Caco-2 (cell line): Measurements from ENCODE around the gene GNG10. TPM values are rescaled to one million over a fixed set of nuclear protein-coding genes. Genes with fewer than 3 reads are reported as not detected.

Experiments used
- BruUV-seq: library from RNA; stranded (reverse); fragments of 400-500 nt; replicated peaks from 2 replicates; lab custom pipeline; 2021; lab: Mats Ljungman, UMichigan
- CTCF ChIA-PET: fragments of 300-600 bp; sonication (Branson Sonifier 250); formaldehyde crosslinking; loops from one replicate; lab custom pipeline; 2022; ENCODE audit warnings: antibody characterized with exemption; lab: Charles Lee
- POLR2A ChIA-PET: fragments of 300-600 bp; sonication (Branson Sonifier 250); formaldehyde crosslinking; loops from one replicate; lab custom pipeline; 2022; ENCODE audit warnings: antibody characterized with exemption; lab: Charles Lee
- DNase-seq, 2 experiments: peaks; one replicate each; pipeline versions ENCODE4 v3.0.0 to v3.0.0-alpha.2; 2020 to 2022
- H3K27me3 ChIP-seq: replicated peaks from 2 replicates; pipeline ENCODE4 v1.6.0; 2011; ENCODE audit warnings: low read length; ENCODE audit not compliant: control insufficient read depth, insufficient read depth
- H3K36me3 ChIP-seq: 2 replicates; pipeline ENCODE4 v1.5.1; 2011; ENCODE audit warnings: low read length; ENCODE audit not compliant: control insufficient read depth, insufficient read depth
- H3K4me1 ChIP-seq: fragments of 250-450 bp; sonication (Bioruptor Pico); 2 replicates; pipeline ENCODE4 v1.5.1; 2020; ENCODE audit warnings: mild to moderate bottlenecking
- H3K4me3 ChIP-seq: 2 replicates; pipeline ENCODE4 v1.5.1; 2011; ENCODE audit warnings: low read depth, mild to moderate bottlenecking, control low read depth, low read length
- H3K9me3 ChIP-seq: fragments of 250-450 bp; sonication (Bioruptor Pico); 2 replicates; pipeline ENCODE4 v1.5.1; 2020; ENCODE audit warnings: mild to moderate bottlenecking, moderate library complexity
- H3K27ac Mint-ChIP-seq: one replicate; pipeline ENCODE4 v1.8.0; 2022; ENCODE audit warnings: mixed read lengths; ENCODE audit not compliant: unreplicated experiment
- H3K27me3 Mint-ChIP-seq: one replicate; pipeline ENCODE4 v1.8.0; 2022; ENCODE audit warnings: mixed read lengths; ENCODE audit not compliant: insufficient read depth, unreplicated experiment
- H3K36me3 Mint-ChIP-seq: one replicate; pipeline ENCODE4 v1.8.0; 2022; ENCODE audit warnings: mild to moderate bottlenecking, mixed read lengths; ENCODE audit not compliant: insufficient read depth, unreplicated experiment
- H3K4me1 Mint-ChIP-seq: one replicate; pipeline ENCODE4 v1.8.0; 2022; ENCODE audit warnings: low read depth, mixed read lengths; ENCODE audit not compliant: unreplicated experiment
- H3K4me3 Mint-ChIP-seq: one replicate; pipeline ENCODE4 v1.8.0; 2022; ENCODE audit warnings: mild to moderate bottlenecking, moderate library complexity, mixed read lengths; ENCODE audit not compliant: unreplicated experiment
- H3K9me3 Mint-ChIP-seq: one replicate; pipeline ENCODE4 v1.8.0; 2022; ENCODE audit warnings: mixed read lengths; ENCODE audit not compliant: unreplicated experiment
- intact Hi-C: fragments of 100-400 bp; cut with micrococcal nuclease; formaldehyde crosslinking; loops from one replicate; pipeline ENCODE4 v1.10.0; 2022; ENCODE audit not compliant: unreplicated experiment
- total RNA-seq: library from RNA; stranded (reverse); gene quantifications from 2 replicates; pipeline ENCODE4 v1.2.3, GENCODE V29; 2022
- TF ChIP-seq, protein P1 (sequence below), 2 experiments: fragments of 200-600 bp in 1 of 2; IDR thresholded peaks; 1 replicate in 1 of 2; 2 replicates in 1 of 2; pipeline versions ENCODE4 v1.5.1 to v1.8.0; 2011 to 2022; ENCODE audit warnings: antibody characterized with exemption in 1 of 2, control low read depth in 1 of 2, inconsistent platforms in 1 of 2, low read depth in 1 of 2, low read length in 1 of 2, mild to moderate bottlenecking in 1 of 2, moderate library complexity in 1 of 2; ENCODE audit not compliant: insufficient read depth in 1 of 2, severe bottlenecking in 1 of 2, unreplicated experiment in 1 of 2

The GNG10 gene
- total RNA-seq, 1 experiment from 2014 or later, result 54.0 TPM

GRCh38 chr9:111676116-111676515, 14.7 kb downstream of the GNG10 start:
- POLR2A ChIA-PET, result no interaction called here
- no peak overlapping the region for H3K4me3 Mint-ChIP-seq
- intact Hi-C loops, result no loop called here
- CTCF ChIA-PET, result no interaction called here
- Histone ChIP-seq H3K4me3 (no peak overlapping the region), H3K27me3 (no peaks in the 10 kb centered on the region), H3K4me1 (no peaks in the 10 kb centered on the region), H3K36me3 (0 out of 2 replicates have a peak, but pooled peaks cover 2% of the 10 kb centered on the region), H3K9me3 (no peaks in the 10 kb centered on the region)
- H3K9me3 Mint-ChIP-seq, result no peaks in the 10 kb centered on the region
- TF ChIP-seq, protein P1, sequence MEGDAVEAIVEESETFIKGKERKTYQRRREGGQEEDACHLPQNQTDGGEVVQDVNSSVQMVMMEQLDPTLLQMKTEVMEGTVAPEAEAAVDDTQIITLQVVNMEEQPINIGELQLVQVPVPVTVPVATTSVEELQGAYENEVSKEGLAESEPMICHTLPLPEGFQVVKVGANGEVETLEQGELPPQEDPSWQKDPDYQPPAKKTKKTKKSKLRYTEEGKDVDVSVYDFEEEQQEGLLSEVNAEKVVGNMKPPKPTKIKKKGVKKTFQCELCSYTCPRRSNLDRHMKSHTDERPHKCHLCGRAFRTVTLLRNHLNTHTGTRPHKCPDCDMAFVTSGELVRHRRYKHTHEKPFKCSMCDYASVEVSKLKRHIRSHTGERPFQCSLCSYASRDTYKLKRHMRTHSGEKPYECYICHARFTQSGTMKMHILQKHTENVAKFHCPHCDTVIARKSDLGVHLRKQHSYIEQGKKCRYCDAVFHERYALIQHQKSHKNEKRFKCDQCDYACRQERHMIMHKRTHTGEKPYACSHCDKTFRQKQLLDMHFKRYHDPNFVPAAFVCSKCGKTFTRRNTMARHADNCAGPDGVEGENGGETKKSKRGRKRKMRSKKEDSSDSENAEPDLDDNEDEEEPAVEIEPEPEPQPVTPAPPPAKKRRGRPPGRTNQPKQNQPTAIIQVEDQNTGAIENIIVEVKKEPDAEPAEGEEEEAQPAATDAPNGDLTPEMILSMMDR (IDR thresholded peaks at IDR 0.05; ENCODE audit: insufficient read depth in 1 of 2, low read depth in 1 of 2, low read length in 1 of 2, severe bottlenecking in 1 of 2, unreplicated experiment in 1 of 2), result no peak
- H3K36me3 Mint-ChIP-seq, result peaks cover 13% of the 10 kb centered on the region
- H3K27ac Mint-ChIP-seq, result no peak overlapping the region
- H3K27me3 Mint-ChIP-seq, result no peaks in the 10 kb centered on the region
- no peak for DNase-seq
- no TSS peak for BruUV-seq
- H3K4me1 Mint-ChIP-seq, result no peaks in the 10 kb centered on the region

- 0 out of 2 replicates have a peak, but pooled peaks cover 2% of the 10 kb centered on the region for H3K36me3 ChIP-seq
- H3K27me3 Mint-ChIP-seq, result no peaks in the 10 kb centered on the region
- no TSS peak for BruUV-seq
- ChIA-PET CTCF (no interaction called here), POLR2A (no interaction called here)
- DNase-seq, result peak in 1 of 2 experiments; percentile 19
- H3K9me3 Mint-ChIP-seq, result no peaks in the 10 kb centered on the region
- H3K27me3 ChIP-seq, result no peaks in the 10 kb centered on the region
- intact Hi-C loops, result no loop called here
- H3K4me3 Mint-ChIP-seq, result no peak overlapping the region
- H3K9me3 ChIP-seq, result no peaks in the 10 kb centered on the region
- peaks cover 11% of the 10 kb centered on the region for H3K36me3 Mint-ChIP-seq
- TF ChIP-seq, protein P1 (IDR thresholded peaks at IDR 0.05; ENCODE audit: insufficient read depth in 1 of 2, low read depth in 1 of 2, low read length in 1 of 2, severe bottlenecking in 1 of 2, unreplicated experiment in 1 of 2), result no peak
- no peak overlapping the region for H3K4me3 ChIP-seq
- no peaks in the 10 kb centered on the region for H3K4me1 ChIP-seq
- no peaks in the 10 kb centered on the region for H3K4me1 Mint-ChIP-seq
- no peak overlapping the region for H3K27ac Mint-ChIP-seq
These were observed 16.9 kb downstream of the GNG10 start for GRCh38 chr9:111678293-111678692.

GRCh38 chr9:111679199-111679598, 17.8 kb downstream of the GNG10 start:
- Mint-ChIP-seq H3K4me3 (no peak overlapping the region), H3K9me3 (no peaks in the 10 kb centered on the region), H3K27me3 (no peaks in the 10 kb centered on the region), H3K27ac (no peak overlapping the region), H3K4me1 (no peaks in the 10 kb centered on the region), H3K36me3 (peaks cover 11% of the 10 kb centered on the region)
- intact Hi-C loops, result no loop called here
- ChIA-PET CTCF (interaction anchor here (0.5 kb wide), 1 partner anchor 81 kb away, joined by 7 read pairs; no protein-coding TSS in a partner anchor), POLR2A (interaction anchor here (0.5 kb wide), 1 partner anchor 280 kb away, joined by 4 read pairs; no protein-coding TSS in a partner anchor)
- DNase-seq, result no peak
- no TSS peak for BruUV-seq
- TF ChIP-seq, protein P1 (IDR thresholded peaks at IDR 0.05; ENCODE audit: insufficient read depth in 1 of 2, low read depth in 1 of 2, low read length in 1 of 2, severe bottlenecking in 1 of 2, unreplicated experiment in 1 of 2), result no peak
- Histone ChIP-seq H3K4me3 (no peak overlapping the region), H3K4me1 (no peaks in the 10 kb centered on the region), H3K36me3 (0 out of 2 replicates have a peak, but pooled peaks cover 2% of the 10 kb centered on the region), H3K9me3 (no peaks in the 10 kb centered on the region), H3K27me3 (no peaks in the 10 kb centered on the region)
